D341Med (cell line): ENCODE measurements around the gene COMP.
"Not testable (repeated sequence)": the region's sequence is repeated elsewhere in the genome, so short reads cannot be mapped to it uniquely, and the experiment has no call there.

ENCODE experiments used
- DNase-seq: peaks from one replicate; pipeline ENCODE4 v3.0.0; 2012; ENCODE audit warnings: low spot score

Gene COMP

DNA sequence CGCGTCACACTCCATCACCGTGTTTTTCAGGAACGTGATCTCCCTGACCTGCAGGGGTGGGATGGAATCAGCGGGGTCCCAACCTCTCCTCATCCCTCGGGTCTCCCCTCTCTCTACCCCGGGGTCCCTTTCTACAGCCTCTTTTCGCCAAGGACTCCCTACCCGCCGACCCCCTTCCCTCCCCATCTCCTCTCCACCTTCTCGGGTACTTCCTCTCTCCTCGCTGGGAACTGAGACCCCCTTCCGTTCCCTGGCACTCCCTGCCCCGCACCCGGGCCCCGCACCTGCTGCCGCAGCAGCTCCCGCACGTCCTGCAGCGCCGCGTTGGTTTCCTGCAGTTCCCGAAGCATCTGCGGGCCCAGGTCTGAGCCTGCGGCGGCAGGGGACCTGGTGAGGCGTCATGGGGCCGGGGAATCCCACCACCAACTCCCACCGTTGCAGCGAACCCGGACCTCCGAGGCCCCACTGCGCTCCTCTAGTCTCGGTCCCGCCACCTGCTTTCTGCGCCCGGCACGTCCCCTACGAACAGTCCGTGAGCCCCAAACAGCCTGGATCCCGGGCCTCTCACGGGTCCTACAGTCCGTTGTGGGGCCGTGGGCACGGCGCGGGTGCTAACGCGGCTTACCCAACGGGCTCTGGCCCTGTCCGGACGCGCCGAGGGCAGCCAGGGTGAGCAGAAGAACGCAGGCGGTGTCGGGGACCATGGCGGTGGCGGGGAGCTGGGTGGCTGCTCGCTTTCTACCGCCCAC lies at the start of gene COMP:
Gene COMP, minus strand, starts transcription at position 740 of the 749 bp plus-strand sequence. Its CDS starts 36 bp downstream, at position 704.
- DNase-seq = no peak

DNA sequence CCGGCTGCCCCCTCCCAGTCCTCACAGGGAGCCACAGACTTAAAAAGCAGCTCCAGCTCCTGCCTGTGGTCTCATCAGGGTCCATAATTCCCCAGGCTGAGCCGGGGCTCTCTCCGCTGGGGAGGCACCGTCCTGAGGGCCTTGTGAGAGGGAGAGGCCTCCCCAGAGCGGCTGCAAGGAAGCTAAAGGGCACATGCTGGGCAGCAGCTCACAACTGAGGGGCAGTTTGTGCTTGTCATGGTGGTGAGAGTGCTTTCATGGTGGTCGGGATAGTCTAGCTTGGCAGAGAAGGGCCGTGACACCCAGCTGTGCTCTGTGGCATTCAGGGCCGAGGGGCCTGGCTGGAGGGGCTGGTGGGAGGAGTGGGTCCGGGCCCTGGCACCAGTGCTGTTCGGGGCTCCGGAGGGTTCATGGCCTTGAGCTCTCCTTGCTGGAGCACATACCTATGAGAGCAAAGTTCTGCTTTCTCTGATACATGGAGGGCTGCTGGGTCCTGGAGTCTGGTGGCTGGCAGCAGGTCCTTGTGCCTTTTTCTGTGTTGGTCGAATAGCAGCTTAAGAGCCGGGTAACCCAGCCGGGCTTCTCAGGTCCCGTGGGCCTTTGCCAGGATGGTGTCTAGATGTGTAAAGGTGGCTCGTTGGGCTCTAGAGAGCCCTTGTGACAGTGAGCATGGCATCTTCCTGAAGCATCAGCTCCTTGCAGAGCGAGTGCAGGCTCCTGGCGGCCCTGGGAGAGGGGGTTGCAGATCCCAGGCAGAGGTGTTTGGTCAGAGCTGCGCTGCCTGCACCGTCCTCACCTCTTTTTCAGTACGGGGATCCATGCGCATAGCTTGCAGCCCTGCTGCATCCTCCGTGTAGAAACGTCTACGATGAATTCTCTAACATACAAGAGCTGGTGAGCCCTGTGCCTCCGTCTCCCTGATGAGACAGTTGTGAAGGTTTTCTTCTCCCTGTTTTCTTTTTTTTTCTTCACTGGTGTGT lies 49.5 kb upstream of the COMP start:
- DNase-seq = no peak

DNA sequence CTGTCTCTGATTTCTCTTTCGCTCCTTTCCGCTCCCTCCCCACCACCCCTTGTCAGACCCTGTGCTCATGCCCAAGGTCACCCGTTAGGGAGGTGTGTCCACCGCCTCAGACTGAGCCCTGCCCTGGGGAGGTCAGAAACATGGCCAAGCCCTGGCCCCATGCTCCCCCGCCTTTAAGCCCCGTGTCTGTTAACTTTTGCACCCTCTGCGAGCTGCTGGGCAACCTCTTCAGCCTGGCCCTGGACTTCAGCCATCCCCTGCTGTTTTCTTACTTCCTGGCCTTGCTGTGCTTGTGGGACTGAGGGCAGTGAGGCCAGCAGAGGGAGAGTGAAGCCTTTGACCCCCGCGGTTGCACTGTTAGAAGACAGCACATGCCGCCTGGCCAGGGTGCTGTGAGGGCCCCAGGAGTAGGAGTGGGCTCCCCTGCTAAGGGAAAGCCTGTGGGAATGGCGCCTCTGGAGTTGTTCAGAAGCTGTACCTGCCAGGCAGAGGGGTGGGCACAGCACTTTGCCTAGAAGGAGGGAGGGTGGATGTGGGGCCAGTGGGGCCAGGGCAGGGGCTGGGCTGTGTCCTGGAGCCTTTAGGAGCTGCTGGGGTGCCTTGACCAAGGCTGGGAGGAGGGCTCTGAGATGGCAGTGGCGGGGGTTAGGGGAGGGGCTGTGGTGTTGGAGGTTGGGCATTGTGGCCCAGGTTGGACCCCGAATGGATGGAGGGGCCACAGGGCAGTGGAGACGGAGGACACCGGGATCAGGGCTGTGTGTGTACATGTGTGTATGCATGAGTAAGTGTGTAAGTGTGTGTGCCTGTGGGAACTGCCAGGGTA lies 48.6 kb upstream of the COMP start:
- no peak for DNase-seq

DNA sequence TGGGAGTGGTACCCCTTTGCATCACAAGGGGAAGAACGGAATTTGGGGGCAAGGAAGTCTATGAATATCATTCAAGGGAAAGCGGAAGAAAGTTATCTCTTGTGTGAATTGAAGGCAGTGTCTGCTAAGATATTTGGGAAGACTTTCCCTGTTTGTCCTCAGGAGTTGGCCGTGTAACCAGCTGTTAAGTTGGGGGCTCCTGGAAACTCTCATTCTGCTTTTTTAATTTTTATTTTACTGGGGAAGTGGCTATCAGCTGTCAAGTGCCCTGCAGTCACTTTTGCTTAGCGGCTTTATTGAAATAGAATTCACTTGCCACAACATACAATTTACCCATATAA lies 43.5 kb upstream of the COMP start:
- no peak for DNase-seq

DNA sequence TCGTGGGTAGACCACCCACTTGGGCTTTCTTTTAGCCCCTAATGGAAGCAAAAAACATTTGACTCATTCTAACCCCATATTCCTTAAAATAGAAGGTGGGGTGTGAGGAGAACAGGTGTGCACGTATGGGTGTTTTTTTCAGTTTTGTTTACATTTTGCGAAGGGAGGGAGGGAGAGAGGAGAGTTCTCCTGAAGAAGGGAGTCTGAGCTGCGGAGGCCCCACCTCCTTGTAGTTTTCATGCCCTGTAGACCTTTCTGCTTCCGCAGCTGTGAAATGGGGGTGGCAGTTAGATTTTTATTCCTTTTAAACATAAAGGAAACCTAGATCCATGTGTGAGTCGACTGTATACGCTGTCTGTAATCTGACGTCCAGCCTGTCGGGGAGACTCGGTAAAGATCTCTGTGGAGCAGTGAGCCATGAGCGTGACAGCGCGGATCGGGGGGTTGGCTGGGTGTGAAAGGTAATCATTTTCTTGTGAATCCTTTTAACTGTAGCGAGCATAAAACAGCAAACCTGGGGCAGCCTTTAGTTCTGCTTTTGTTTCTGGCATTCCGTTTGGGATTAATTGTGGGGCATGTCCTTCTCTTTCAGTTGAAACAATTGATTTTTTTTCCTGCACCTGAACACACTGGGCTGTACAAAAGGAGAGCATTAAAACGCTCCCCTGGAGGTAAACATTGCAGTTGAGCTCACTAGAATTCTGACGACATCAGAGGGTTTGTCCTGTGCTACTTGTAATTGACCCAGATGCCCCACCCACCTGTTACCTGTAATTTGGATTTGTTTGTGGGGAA lies 42.9 kb upstream of the COMP start:
- DNase-seq = no peak

DNA sequence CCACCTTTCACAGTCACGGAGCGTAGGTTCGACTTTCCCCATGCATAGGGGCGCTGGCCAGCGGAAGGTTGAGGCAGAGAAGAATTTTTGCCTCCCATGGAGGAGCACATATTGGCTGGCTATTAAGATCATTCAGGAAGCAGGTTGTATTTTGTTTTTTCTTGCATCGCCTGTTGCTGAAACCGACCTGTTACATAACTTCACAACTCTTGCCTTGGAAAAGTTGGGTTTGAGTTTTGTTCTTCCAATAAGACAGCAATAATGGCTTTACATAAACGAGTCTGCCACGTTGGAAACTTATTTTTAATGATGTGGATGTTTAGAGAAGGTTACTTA lies 42.0 kb upstream of the COMP start:
- no peak for DNase-seq

DNA sequence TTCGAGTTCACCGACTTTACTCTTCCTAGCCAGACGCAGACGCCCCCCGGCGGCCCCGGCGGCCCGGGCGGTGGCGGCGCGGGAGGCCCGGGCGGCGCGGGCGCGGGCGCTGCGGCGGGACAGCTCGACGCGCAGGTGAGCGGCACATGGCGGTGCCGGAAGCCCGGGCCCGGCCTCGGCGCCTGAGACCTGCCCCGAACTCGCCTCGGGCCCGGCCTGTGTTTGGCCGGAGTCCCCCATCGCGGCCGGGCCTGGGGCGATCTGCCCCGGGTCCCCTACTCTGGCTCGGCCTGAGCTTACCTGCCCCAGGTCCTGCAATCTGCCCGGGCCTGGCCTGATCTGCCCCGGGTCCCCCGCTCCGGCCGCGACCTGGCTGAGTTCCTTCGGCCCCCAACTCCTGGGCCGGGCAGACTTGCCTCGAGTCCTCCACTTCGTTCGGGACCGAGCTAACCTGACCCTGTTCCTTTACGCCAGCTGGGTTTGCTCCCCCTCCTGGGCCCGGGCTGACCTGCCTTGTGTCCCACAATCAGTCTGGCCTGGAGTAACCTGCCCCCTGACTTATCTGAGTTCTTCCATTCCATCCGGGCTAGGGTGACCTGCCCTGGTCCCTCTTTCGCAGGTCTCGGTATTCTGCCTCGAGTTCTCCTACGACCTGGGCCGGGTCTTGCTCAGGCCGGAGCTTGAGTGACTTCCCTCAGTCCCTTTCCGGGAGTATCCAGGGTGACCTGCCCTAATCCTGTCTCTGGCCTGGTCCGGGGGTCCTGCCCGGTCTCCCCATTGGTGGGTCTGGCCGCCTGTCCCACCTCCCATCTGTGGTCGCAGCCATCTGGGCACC lies 41.4 kb upstream of the COMP start:
- DNase-seq = peak; percentile 79

DNA sequence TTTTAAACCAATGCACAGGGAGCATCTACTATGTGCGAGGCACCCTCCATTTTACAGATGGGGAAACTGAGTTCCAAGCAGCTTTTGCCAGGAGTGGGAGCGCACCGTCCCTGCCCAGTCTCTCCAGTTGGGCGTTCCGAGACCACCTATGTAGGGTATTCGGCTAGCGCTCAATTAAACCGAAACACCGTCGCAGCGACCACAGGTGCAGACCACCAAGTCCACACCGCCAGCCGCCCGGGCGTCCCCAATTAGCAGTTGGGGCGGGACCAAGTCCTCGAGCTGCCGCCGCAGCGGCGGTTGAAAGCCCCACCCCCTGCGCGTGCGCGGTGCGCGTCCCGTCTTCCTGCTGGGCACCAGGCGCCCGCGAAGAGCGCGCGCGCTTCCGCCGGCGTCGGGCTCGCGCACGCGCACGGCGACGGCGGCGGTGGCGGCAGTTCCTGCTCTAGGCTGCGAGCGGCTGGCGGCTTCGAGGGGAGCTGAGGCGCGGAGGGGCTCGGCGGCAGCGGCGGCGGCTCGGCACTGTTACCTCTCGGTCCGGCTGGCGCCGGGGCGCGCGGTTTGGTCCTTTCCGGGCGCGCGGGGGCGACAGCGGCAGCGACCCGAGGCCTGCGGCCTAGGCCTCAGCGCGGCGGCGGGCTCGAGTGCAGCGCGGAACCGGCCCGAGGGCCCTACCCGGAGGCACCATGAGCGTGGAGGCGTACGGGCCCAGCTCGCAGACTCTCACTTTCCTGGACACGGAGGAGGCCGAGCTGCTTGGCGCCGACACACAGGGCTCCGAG lies 40.6 kb upstream of the COMP start, which contains the start of gene UPF1:
Gene UPF1, plus strand, starts transcription at position 436 of the 782 bp plus-strand sequence. Its CDS starts 251 bp downstream, at position 687.
- DNase-seq = peak; percentile 99

DNA sequence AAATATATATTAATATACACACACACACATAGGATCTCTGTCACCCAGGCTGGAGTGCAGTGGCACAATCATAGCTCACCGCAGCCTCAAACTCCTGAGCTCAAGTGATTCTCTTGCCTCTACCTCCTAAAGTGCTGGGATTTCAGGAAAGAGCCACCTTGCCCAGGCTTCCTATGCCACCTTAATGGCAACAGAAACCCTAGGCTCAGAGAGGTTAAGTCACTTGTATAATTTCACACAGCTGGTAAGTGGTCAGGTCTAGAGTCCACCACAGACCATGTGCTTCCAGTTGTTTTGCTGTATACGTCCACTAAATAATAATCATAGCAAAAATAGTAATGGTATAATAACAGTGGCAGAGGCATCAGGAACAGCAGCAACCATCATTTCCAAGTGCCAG lies 39.4 kb upstream of the COMP start:
- no peak for DNase-seq

DNA sequence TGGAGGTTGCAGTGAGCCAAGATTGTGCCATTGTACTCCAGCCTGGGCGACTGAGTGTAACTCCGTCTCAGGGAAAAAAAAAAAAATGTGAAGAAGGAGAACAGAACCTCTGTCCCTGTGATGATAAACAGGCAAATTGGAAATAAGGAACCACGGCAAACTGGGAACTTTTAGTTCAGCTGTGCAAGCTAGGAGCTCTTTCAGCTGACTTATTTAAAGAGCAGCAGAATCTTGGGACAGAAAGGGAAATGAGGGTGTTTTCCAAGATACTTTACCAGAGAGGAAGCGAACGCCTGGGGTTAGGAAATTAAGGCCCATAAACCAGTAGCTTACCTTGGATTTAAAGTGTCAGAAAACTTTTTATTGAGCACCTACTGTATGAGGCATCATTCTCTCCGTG lies 37.7 kb upstream of the COMP start:
- DNase-seq = no peak

DNA sequence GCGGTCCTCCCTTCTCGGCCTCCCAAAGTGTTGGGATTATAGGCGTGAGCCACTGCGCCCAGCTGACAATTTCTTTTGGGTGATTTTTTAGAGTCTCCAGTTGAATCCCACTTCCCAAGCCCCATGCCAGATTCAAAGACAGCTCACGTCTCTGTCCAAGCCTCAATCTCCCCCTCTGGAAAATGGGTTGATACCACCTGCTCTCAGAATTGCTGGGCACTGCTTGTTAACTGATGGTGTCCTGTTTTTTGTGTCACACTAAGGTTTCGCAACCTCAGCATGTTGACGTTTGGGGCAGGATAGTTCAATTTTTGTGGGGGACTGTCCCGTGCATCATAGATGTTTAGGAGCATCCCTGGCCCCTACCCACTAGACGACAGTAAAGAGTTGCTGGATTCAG lies 26.5 kb upstream of the COMP start:
- DNase-seq = no peak

DNA sequence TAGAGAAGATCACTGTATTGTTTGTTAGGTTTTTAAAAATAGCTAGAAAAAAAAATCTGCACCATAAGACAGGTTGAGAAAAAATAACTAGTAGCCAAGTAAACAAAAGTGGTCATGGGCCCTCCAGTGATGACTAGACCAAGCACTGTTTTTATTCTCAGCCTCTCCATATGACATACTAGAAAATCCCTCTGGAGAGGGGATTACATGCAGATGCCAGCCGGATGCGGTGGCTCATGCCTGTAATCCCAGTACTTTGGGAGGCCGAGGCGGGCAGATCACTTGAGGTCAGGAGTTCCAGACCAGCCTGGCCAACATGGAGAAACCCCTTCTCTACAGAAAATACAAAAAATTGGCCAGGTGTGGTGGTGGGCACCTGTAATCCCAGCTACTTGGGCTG lies 25.5 kb upstream of the COMP start:
- DNase-seq = peak; percentile 63

DNA sequence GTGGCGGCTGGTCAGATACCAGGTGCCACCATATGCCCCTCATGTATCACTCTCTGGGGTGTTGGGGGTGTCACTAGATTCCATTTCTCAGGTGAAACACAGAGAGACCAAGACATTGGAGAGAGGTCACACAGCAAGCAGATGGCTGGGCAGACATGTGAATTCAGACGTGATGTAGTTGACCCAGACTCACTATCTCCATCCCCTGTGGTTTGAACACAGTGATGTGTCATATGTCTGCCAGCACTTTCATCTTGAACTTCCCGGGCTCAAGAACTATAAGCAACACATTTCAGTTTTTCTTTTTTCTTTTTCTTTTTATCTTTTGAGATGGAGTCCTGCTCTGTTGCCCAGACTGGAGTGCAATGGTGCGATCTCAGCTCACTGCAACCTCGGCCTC lies 24.6 kb upstream of the COMP start:
- DNase-seq = no peak

DNA sequence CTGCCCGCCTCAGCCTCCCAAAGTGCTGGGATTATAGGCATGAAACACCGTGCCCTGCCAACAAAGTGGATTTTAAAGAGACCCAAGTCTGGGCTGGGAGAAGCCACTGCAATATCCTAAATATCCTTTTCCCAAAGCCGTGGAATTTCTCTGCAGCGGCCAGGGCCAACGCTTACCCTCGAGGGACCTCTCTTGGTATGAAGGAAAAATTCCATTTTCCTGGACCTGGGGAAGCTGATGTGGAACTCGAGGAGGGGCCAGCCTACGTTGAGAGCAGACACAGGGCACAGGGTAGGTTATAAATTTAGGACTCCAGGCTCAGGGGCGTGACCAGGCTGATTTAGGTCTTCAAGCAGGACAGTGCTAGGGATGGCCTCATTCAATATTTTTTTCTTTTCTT lies 23.0 kb upstream of the COMP start:
- DNase-seq = no peak

DNA sequence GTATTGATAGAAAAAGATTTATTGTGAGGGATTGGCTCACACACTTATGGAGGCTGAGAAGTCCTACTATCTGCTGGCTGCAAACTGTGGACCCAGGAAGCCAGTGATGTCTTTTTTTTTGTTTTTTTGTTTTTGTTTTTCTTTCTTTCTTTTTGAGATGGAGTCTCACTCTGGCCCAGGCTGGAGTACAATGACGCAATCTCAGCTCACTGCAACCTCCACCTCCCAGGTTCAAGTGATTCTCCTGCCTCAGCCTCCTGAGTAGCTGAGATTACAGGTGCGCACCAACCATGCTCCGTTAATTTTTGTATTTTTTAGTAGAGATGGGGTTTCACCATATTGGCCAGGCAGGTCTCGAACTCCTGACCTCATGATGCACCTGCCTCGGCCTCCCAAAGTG lies 20.5 kb upstream of the COMP start:
- DNase-seq = not testable (repeated sequence)

DNA sequence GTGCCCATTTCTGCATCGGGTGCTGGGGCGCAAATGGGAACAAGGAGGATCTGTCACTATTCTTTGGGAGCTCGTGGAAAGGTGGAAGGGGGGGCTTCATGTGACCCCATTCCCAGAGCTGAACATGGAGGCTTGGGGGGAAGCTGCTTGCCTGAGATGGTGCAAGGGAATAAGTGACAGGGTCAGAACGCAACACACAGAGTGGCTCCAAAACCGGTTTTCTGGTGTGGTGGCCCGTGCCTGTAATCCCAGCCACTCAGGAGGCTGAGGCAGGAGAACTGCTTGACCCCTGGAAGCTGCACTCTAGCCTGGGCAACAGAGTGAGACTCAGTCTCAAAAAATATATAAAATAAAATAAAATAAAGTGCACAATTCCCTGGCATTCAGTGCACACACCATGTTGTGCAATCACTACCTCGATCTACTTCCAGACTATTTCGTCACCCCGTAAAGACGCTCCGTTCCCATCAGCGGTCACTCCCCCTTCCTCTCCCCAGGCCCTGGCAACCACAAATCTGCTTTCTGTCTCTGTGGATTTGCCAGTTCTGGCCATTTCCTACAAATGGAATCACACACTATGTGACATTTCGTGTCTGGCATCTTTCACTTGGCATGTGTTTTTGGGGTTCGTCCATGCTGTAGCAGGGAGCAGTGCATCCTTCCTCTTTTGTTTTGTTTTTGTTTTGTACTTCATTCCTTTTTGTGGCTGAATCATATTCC lies 18.2 kb upstream of the COMP start:
- no peak for DNase-seq

DNA sequence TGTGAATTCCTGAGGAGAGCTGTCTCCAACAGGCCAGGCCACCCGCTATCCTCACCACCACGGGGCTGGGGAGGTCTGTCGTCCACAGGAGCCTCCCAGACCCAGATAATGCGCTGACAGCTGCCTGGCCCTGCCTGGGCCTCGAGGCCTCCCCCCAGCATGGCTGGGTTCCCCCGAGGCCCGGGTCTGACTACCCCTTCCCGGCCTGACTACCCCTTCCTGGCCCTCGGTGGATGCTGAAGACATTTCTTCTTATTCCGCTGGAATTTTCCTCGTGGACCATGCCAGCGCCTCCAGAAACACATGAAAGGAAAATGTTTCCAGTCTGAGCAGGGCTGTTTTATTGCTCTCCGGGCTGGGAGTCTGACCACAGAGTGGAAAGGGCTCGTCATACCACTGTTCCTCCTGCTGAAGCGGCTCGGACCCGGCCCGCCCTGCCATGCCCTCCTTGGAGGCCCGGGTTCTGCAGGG lies 16.8 kb upstream of the COMP start:
- no peak for DNase-seq

DNA sequence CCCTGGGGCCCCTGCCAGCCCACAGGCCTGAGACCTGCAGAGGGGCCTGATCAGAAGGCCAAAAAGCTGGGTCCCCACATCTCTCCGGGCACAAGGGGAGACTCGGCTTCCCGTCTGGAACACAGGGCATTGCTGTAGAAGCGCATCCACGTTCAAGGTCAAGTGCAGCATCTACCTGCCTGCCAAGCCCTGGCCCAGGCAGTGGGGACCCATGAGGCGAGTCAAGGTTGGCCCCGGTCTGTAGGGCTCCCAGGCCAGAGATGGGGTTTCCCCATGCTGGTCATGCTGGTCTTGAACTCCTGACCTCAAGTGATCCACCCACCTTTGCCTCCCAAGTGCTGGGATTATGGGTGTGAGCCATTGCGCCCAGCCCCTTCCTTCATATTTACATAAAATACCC lies 13.5 kb upstream of the COMP start:
- no peak for DNase-seq

DNA sequence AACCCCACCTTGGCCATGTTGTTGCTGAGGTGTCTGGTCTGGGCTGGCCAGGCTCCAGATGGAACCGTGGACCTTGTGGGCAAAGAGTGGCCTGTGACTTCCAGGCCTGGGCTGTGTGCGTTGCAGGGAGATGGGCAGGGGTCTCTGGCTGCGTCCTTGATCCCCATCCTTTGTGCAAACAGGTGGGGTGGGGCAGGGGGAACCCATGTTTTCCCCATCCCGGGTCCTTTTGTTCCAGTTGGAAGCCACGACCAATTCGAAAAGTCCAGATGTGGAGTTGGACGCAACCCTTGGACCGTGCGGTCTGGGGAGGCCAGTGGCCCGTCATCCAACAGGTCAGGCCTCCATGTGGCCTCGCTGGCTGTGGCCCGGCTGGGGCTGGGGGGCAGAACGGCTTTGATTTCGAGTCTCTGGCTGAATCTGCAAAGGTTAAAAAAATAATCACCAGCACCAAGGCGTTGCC lies 13.1 kb upstream of the COMP start:
- no peak for DNase-seq
